GM18511 (cell line): ENCODE measurements around the gene HOXC10.

ENCODE experiments used
- ATAC-seq: cut with Tn5 transposase; IDR thresholded peaks from one replicate; pipeline ENCODE4 v1.9.1; 2021; ENCODE audit warnings: mild to moderate bottlenecking, moderate library complexity; ENCODE audit not compliant: unreplicated experiment

The HOXC10 gene

GRCh38 chr12:53950789-53951576, 34.0 kb upstream of the HOXC10 start:
- no peak for ATAC-seq

DNA sequence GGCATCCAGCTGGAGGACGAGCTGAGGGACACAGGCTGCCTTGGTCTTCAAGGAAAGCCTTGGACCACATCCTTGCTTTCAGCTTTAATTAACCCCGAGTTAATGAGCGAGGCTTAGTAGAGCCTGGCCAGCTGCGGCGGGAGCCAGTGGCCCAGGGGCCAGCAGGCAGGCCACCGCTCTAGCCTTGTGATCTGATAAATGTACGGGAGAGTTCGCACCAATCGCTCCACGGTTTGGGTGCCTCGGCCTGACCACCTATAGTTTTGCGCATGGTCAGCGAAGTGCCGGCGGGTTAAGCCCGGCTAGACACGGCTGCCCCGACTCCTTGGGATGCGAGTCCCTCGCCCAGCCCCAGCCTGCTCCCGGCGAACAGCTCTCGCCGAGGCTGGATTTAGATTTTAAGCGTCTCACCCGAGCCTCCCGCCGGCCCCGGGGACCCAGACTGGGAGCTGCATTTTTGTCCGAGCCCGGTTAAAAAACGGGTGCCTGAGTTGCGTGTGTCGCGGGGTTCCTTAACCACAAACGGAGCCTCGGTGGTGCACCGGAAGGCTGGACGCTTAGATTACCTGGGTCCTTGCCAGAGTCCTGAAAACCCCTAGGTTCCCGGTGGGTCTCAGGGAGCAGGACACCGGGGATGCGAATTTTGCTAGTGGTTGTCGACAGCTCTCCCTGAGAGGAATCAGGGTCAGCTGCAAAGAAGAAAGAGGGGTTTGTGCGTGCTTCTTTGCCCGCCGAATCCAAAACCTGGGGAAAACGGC, 33.2 kb upstream of the HOXC10 start:
- ATAC-seq: no peak

- no peak for ATAC-seq
Observed at GRCh38 chr12:53952335-53952694, 32.6 kb upstream of the HOXC10 start.

- ATAC-seq: no peak
Observed at GRCh38 chr12:53952871-53953734, 31.8 kb upstream of the HOXC10 start.

DNA sequence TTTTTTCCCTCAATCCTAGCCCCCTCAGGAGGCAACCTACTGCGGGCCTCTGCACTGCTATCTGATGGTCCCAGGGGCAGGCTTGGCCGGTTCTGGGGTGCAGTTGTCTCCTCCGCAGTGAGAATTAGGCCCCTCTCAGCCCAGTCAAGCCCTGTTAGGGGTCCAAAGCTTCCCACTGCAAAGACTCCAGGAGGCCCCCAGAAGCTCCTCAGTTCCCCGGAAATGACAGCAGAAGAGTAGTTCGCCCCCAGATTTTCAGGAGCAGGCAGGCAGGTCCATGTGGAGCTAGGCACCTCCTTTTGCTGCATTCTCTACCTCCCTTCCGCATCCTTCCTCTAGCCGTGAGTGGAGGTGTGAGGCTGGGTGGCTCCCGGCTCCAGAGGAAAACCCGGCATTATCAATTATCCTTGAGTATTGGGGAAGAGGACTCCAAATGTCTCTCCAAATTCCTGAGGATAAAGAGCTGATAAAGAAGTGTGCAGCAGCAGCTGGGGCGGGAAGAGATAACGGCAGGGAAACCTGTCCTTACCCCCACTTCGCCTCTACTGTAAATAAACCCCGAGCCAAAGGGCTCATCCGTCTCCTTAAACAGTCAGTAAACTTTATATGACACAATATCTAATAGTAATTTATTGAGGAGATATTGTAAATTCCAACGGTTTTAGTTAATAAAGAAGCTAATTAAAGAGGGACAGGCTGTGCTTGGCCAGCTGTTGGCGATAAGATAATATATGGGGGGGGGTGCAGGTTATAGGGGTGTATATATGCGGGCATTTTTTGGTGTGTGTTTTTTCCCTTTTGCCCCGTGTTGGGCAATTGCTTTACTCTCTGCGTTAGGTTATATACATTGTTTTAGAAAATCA, 30.9 kb upstream of the HOXC10 start:
- no peak for ATAC-seq

GRCh38 chr12:53954694-53955035, 30.3 kb upstream of the HOXC10 start, which contains the start of gene HOXC12:
Gene HOXC12 (plus strand): TSS chr12:53954903. CDS start chr12:53954930, 27 bp downstream.
- ATAC-seq: no peak

- ATAC-seq: no peak
Observed at GRCh38 chr12:53955036-53955775, 29.7 kb upstream of the HOXC10 start.

DNA sequence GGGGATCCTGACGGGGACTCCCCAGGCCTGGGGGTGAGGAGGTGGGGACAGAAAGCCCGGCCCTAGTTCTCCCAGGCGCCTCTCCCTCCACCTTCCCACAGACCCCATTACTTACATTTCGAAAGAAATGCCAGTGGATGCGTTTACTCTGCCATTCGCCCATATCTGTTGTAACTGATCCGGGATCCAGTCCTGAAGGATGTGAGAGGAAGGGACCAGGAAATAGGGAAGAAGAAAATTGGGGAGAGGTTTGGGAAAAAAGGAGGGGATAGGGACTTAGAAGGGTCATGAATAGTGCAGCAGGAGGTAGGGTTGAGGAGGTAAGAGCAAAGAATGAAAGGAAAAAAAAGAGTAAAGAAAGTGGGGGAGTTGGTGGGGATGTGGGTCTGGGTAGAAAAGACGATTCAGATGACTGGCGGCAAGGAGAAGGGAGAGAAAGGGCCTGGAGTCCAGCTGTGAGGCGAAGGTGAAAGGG, 29.1 kb upstream of the HOXC10 start:
- no peak for ATAC-seq

- no peak for ATAC-seq
Observed at GRCh38 chr12:53956251-53956887, 28.6 kb upstream of the HOXC10 start.

DNA sequence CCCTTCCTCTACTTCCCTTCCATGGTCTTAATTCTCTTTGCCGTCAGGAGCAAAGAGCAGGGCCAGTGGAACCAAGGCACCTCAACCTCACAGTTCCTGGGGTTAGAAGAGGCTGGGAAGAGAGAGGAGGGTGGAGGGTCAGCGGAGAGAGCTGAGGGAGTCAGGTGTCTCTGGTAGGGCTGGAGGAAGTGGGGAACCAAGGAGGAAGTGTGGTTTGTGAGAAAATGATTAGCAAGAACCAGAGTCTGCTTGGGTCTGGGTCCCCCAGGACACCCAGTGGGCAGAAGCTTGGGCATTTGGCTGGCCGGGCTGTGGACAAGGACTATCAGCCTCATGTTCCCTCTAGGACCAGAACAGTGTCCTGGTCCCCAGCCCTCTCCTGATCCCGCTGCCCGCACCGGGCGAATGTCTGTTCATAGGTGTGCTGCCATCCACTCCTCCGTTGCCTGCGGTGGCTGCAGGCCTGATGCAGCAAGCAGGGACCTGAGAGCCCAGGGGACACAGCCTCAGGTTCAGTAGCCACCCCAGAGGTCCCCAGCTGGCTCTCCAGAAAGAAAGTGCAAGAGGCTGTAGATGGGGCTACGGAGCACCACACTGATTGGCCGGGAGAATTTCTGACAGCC, 27.9 kb upstream of the HOXC10 start:
- no peak for ATAC-seq

DNA sequence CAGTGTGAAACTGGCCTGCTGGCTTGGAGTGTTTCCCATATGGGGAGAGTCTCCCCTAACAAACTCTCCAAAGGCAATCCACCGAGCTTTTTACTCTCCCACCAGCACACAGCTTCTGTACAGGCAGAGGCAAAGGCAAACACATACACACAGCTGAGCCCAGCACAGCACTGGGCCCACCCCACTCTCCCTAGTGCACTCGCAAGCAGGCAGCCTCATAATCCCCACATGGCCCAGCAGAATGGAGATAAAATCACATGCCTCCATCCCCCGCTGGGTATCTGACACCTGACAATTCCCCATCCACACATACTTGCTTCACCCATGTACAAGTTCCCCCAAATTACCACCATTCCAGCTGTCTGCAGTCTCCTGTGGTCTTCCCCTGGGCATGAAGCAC, 26.8 kb upstream of the HOXC10 start:
- no peak for ATAC-seq

GRCh38 chr12:53959314-53959713, 25.6 kb upstream of the HOXC10 start:
- no peak for ATAC-seq

DNA sequence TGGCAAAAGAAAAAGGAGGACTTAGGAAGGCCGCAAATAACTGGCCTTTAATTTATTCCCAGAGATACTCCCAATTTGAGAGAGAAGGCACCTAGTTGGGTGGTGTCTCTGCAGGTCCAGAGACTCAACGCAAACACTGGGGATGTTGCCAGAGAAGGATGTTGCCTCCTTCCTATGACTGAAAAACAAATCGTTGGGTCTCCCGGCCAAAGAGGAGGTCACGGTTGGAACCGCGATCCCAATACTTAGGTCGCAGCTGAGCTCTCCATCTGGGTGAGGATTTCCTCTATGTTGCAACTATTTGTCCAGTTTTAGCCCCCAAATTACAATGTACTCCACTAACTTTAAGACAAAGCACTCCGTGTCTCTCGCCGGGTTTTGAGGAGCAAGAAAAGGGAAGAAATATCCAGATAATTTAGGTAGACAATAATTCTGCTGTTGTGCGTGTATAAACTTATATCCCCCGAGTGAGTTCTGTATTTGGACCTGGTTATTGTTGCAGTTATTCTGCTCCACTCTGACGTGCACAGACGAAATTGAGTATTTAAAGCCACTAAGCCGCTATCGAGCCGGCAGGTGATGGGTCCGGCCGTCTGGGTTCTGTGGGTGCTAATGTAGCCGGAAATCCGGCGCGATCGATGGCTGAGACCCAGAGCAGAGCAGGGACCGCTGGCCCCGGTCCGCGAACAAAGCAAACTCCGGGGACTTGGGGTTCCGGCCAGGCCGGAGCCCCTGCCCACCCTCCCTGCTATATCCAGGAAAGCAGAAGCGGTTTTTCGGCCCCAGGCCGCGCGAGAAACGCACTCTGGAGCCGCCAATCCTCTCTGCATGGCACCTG, 24.5 kb upstream of the HOXC10 start:
- no peak for ATAC-seq

DNA sequence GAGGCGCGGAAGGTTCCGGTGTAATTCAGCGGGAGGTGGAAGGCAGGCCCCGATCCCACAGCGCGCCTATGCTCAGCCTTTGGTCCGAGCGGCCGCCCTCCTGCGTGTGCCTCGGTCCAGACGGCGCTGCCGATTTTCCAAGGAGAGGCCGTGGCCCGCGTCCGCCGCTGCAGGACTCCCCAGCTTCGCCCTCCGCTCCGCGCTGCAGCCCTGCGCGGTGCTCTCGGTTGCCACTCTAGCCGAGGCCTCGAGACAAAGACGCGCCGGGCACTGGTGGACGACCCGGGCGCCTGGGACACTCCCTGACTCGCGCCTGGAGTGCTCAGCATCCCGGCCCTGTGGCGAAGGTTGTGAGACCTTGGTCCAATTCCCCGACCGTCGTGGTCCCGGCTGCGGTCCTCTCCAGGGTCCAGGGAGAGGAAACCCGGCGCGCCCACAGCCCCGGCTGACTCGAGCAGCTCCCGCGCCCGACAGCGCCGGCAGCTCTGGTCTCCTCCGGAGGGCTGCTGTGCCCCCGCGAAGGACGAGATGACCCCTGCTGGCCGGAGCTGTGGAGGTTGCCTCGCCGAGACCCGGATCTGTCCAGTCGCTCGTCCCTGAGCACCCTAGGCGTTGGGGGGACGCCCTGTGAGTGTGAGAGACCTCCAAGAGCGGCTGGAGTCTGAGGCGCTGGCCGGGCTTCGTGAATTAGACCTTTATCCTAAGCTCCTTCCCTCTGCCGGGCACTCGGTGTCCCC, 23.8 kb upstream of the HOXC10 start:
- ATAC-seq: no peak

DNA sequence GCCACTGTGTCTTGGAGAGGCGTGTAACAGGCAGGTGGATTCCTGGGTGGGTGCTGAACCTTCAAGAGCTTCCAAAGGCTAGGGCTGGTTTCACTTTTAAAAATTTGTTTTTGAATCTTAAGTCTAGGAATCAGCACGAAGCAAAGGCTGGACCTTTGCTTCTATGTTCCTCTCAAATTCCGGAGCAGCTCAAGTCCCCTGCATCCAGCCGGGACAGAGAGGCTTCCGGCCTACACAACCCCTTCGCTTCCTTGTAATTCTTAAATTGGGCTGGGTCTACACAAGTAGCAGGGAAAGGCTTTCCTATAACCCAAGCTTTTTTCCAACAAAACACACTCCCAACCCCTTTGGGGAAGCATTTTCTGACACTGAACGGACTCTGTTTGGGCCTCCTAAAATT, 21.9 kb upstream of the HOXC10 start:
- no peak for ATAC-seq

DNA sequence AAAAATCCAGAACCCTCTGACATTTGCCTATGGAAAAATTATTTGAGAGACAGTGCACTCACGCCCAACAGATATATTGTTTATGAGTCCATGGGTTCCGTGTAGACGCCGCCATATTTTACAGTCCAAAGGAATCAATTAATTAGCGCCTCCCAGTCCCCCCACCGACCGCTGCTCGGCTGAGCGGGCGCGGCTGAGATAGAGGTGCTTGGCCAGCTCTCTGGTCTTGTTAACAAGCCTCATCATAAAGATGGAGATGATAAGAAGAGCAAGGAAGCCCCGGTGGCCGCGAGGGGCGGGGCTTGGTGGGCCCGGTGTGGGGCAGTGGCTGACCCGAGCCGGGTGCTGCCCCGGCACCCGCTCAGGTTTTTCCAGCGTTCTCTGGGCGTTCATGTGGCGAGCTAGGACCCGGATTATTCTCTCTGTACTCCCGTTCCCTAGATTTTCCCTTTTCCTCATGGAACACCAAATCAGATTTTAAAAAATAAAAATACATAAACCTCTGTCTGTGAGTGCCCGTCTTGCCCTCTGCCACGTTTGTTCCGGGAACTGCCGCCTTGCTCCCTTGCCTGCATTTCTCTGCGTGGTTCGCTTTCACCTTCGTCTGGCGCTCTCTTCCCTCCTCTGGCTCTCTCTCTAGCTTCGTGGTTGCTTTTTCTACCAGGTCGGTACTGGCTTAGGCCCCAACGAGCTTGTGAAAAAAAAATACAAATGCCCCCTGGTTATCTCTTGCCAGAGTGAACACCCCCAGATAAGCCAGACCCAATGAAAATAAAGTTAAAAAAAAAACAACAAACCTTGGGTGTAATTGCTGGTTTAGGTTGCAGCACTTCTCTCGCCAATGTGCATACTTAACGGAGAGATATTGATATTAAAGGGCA, 21.3 kb upstream of the HOXC10 start:
- ATAC-seq: no peak
